Ishikawa (cell line): Measurements from ENCODE around the gene MRGPRF.

Experiments
- EP300 ChIP-seq: IDR thresholded peaks from 2 replicates; pipeline ENCODE4 v1.6.1; 2012; ENCODE audit warnings: borderline replicate concordance
- YY1 ChIP-seq: IDR thresholded peaks from 2 replicates; pipeline ENCODE4 v1.6.1; 2012; ENCODE audit warnings: low read depth
- TF ChIP-seq, protein P1 (sequence below): IDR thresholded peaks from 2 replicates; pipeline ENCODE4 v1.6.1; 2012; ENCODE audit warnings: low read depth, mild to moderate bottlenecking
- TF ChIP-seq, protein P2 (sequence below): IDR thresholded peaks from 2 replicates; pipeline ENCODE4 v1.6.1; 2012

DNA sequence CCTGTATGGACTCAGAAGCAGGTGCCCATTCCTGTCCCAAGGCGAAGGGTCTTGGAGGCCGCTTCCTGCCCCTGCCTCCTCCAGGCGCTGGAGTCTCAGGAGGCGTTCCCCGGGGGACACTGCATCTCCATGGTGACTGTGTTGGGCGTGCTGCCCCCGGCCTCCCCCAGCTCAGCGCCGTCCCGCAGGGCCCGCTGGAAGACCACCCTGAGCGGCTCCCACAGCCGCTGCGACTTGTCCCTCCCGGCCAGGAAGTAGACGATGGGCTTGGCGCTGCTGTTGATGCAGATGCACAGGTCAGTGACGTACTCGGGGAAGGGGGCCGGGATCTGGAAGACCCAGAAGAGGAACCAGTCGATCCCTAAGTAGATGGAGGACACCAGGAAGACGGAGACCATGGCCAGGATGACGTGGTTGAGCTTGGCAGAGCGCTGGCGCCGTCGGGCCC, 7.8 kb downstream of the MRGPRF start:
- TF ChIP-seq YY1 (no peak), EP300 (no peak)
- TF ChIP-seq, protein P1, sequence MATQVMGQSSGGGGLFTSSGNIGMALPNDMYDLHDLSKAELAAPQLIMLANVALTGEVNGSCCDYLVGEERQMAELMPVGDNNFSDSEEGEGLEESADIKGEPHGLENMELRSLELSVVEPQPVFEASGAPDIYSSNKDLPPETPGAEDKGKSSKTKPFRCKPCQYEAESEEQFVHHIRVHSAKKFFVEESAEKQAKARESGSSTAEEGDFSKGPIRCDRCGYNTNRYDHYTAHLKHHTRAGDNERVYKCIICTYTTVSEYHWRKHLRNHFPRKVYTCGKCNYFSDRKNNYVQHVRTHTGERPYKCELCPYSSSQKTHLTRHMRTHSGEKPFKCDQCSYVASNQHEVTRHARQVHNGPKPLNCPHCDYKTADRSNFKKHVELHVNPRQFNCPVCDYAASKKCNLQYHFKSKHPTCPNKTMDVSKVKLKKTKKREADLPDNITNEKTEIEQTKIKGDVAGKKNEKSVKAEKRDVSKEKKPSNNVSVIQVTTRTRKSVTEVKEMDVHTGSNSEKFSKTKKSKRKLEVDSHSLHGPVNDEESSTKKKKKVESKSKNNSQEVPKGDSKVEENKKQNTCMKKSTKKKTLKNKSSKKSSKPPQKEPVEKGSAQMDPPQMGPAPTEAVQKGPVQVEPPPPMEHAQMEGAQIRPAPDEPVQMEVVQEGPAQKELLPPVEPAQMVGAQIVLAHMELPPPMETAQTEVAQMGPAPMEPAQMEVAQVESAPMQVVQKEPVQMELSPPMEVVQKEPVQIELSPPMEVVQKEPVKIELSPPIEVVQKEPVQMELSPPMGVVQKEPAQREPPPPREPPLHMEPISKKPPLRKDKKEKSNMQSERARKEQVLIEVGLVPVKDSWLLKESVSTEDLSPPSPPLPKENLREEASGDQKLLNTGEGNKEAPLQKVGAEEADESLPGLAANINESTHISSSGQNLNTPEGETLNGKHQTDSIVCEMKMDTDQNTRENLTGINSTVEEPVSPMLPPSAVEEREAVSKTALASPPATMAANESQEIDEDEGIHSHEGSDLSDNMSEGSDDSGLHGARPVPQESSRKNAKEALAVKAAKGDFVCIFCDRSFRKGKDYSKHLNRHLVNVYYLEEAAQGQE: no peak
- TF ChIP-seq, protein P2, sequence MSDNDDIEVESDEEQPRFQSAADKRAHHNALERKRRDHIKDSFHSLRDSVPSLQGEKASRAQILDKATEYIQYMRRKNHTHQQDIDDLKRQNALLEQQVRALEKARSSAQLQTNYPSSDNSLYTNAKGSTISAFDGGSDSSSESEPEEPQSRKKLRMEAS: no peak
